NT2/D1 (cell line): ENCODE data around the gene NDUFA8.

ENCODE experiments used
- SUZ12 ChIP-seq: IDR thresholded peaks from 2 replicates; pipeline ENCODE4 v1.6.1; 2011; ENCODE audit not compliant: insufficient read length, insufficient read depth; ENCODE audit errors: extremely low read depth
- YY1 ChIP-seq: IDR thresholded peaks from 2 replicates; pipeline ENCODE4 v1.6.1; 2011; ENCODE audit not compliant: insufficient read length, insufficient read depth

- no peak for TF ChIP-seq YY1
- TF ChIP-seq SUZ12 = no peak
Measured at GRCh38 chr9:122116040-122116439, 43.5 kb downstream of the NDUFA8 start.
